ENCODE data around the gene PRM3.

The PRM3 gene, protein sequence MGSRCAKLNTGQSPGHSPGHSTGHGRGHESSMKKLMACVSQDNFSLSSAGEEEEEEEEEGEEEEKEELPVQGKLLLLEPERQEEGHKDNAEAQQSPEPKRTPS

DNA sequence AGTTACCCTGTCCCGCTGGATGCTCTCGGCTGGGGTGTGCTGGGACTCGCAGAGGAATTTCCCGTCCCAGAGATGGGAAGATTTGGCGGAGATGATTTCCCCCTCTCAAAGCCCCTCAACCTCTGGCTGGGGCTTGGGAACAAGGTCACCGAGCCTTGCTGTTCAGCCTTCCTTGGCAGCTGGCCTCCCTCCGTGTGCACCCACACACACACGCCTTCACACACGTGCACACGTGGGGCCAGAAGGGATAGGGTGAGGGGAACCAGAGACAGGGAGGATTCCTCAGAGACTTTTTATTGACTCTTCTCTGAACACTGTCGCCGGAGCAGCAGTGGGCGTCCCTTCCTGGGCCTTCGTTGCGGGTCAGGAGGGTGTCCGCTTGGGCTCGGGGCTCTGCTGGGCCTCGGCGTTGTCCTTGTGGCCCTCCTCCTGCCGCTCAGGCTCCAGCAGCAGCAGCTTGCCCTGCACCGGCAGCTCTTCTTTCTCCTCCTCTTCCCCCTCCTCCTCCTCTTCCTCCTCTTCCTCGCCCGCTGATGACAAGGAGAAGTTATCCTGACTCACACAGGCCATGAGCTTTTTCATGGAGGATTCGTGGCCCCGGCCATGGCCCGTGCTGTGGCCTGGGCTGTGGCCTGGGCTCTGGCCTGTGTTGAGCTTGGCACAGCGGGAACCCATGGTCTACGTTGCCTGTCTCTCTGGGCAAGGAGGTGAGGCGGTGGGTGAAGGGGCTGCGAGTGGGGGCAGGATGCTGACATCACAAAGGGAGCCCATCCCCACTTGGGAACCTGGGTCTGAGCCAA is at the start of gene PRM3:
Gene PRM3 (minus strand): TSS at position 709 of the 800 bp plus-strand sequence. CDS start 34 bp downstream, at position 675.
- no peaks in the 10 kb centered on the region for H3K27me3 ChIP-seq (ENCODE audit: low read depth, low read length)
- H3K27ac ChIP-seq (ENCODE audit: low read length) = no peak within 1 kb of the TSS
- no peak within 1 kb of the TSS for H3K4me3 ChIP-seq (ENCODE audit: low read depth in 1 of 2, low read length in 2 of 2)
- H3K36me3 ChIP-seq (ENCODE audit: control insufficient read depth in 1 of 2, insufficient read depth in 2 of 2, low read length in 2 of 2) = no peaks in the 10 kb centered on the region
- no peaks in the 10 kb centered on the region for H3K9me3 ChIP-seq (ENCODE audit: control insufficient read depth in 1 of 2, low read length in 2 of 2)
- no peaks in the 10 kb centered on the region for H3K4me1 ChIP-seq (ENCODE audit: control insufficient read depth in 1 of 2, insufficient read depth in 2 of 2, low read length in 2 of 2)

DNA sequence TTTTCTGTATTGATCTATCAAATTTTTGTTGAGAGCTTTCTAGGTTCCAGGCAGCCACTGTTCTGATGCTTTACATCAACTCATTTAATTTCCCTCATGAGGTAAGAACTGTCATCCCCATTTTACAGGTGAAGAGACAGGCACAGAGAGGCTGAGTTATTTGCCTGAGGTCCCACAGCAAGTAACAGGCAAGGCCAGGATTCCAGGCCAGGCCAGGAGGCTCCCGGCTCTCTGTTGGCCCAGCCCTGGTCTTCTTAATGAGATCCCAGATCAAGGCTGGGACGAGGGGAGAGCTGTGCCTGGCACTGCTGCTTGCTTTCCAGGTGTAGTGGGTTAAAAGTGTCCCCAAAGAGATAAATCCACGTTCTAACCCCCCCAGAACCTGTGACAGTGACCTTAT is 49.4 kb upstream of the PRM3 start:
- peaks cover 0 to 1% of the 10 kb centered on the region in 2 donors for H3K4me1 ChIP-seq (ENCODE audit: control insufficient read depth in 1 of 2, insufficient read depth in 2 of 2, low read length in 2 of 2)
- no peaks in the 10 kb centered on the region for H3K36me3 ChIP-seq (ENCODE audit: control insufficient read depth in 1 of 2, insufficient read depth in 2 of 2, low read length in 2 of 2)

DNA sequence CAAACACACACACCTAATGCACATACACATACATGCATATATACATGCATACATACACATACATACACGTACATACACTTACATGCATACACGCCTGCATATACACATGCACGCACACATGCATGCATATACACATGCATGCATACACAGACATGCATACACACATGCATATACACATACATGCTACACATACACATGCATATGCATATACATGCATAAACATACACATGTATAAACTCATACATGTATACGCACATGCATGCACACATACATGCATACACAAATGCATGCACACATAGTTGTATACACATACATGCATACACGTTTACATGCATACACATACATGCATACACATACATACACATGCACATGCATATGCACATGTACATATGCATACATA is 48.2 kb upstream of the PRM3 start:
- H3K9me3 ChIP-seq (ENCODE audit: control insufficient read depth in 1 of 2, low read length in 2 of 2) = no peaks in the 10 kb centered on the region
- no peak overlapping the region for H3K4me3 ChIP-seq (ENCODE audit: low read depth in 1 of 2, low read length in 2 of 2)
- no peak overlapping the region for H3K27ac ChIP-seq (ENCODE audit: low read length)
- H3K4me1 ChIP-seq (ENCODE audit: control insufficient read depth in 1 of 2, insufficient read depth in 2 of 2, low read length in 2 of 2) = no peaks in the 10 kb centered on the region
- no peaks in the 10 kb centered on the region for H3K27me3 ChIP-seq (ENCODE audit: low read depth, low read length)
- no peaks in the 10 kb centered on the region for H3K36me3 ChIP-seq (ENCODE audit: control insufficient read depth in 1 of 2, insufficient read depth in 2 of 2, low read length in 2 of 2)

More for the DNA sequence above, 49.4 kb upstream of the PRM3 start:
- Histone ChIP-seq H3K27me3 (ENCODE audit: low read depth, low read length) (no peaks in the 10 kb centered on the region), H3K27ac (ENCODE audit: low read length) (no peak overlapping the region), H3K9me3 (ENCODE audit: control insufficient read depth in 1 of 2, low read length in 2 of 2) (no peaks in the 10 kb centered on the region), H3K4me3 (ENCODE audit: low read depth in 1 of 2, low read length in 2 of 2) (no peak overlapping the region)

DNA sequence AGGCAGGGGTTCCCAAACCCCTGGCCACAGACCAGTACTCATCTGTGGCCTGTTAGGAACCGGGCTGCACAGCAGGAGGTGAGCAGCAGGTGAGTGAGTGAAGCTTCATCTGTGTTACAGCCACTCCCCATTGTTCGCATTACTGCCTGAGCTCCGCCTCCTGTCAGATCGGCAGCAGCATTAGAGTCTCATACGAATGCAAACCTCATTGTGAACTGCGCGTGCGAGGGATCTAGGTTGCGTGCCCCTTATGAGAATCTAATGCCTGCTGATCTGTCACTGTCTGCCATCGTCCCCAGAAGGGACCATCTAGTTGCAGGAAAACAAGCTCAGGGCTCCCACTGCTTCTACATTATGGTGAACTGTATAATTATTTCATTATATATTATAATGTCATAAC is 46.7 kb upstream of the PRM3 start:
- Histone ChIP-seq H3K4me1 (ENCODE audit: control insufficient read depth in 1 of 2, insufficient read depth in 2 of 2, low read length in 2 of 2) (no peaks in the 10 kb centered on the region), H3K36me3 (ENCODE audit: control insufficient read depth in 1 of 2, insufficient read depth in 2 of 2, low read length in 2 of 2) (no peaks in the 10 kb centered on the region), H3K9me3 (ENCODE audit: control insufficient read depth in 1 of 2, low read length in 2 of 2) (no peaks in the 10 kb centered on the region), H3K4me3 (ENCODE audit: low read depth in 1 of 2, low read length in 2 of 2) (no peak overlapping the region), H3K27me3 (ENCODE audit: low read depth, low read length) (no peaks in the 10 kb centered on the region), H3K27ac (ENCODE audit: low read length) (no peak overlapping the region)

DNA sequence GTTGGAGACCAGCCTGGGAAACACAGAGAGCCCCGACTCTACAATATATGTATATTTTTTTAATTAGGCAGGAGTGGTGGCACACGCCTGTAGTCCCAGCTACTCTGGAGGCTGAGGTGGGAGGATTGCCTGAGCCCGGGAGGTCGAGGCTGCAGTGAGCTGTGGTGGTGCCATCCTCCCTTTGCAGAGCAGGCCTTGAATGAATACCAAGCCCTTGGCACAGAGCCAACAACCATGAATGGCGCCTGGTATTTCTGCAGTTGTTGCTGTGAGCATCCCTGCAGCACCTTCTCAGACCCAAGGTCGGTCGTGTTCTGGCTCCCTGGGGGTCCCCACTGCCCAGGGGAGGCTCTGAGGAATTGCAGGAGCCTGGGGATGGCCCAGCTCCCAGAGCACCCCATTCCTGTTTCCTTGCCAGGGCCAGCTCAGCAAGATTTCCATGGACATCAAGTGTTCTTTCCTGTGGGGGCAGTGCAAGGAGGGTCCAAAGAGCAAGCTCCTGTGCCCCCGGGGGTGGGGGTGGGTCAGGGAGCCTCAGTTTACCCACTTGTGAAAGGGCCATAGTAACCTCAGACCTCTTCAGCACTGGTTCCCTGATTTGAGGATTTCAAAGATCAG is 46.2 kb upstream of the PRM3 start:
- H3K27ac ChIP-seq (ENCODE audit: low read length) = no peak overlapping the region
- H3K4me3 ChIP-seq (ENCODE audit: low read depth in 1 of 2, low read length in 2 of 2) = no peak overlapping the region
- no peaks in the 10 kb centered on the region for H3K4me1 ChIP-seq (ENCODE audit: control insufficient read depth in 1 of 2, insufficient read depth in 2 of 2, low read length in 2 of 2)
- no peaks in the 10 kb centered on the region for H3K36me3 ChIP-seq (ENCODE audit: control insufficient read depth in 1 of 2, insufficient read depth in 2 of 2, low read length in 2 of 2)
- no peaks in the 10 kb centered on the region for H3K27me3 ChIP-seq (ENCODE audit: low read depth, low read length)
- H3K9me3 ChIP-seq (ENCODE audit: control insufficient read depth in 1 of 2, low read length in 2 of 2) = no peaks in the 10 kb centered on the region

DNA sequence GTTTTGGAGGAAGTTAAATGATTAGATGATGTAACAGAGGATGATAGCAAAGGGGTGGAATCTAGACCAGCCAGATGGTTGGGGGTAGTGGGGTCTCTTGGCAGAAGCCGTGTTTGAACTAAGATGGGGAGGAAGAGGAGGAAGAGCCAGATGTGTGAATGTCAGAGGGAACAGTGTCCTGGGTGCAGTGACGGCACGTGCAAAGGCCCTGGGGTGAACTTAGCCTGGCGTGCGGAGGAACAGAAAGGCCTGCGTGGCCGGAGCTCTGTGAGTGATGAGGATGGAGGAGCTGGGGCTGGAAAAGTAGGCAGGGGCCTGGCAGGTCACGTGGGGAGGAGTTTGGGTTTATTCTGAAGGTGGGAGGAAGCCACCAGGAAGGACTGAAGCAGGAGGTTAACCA is 45.4 kb upstream of the PRM3 start:
- Histone ChIP-seq H3K4me1 (ENCODE audit: control insufficient read depth in 1 of 2, insufficient read depth in 2 of 2, low read length in 2 of 2) (no peaks in the 10 kb centered on the region), H3K36me3 (ENCODE audit: control insufficient read depth in 1 of 2, insufficient read depth in 2 of 2, low read length in 2 of 2) (no peaks in the 10 kb centered on the region), H3K27ac (ENCODE audit: low read length) (no peak overlapping the region), H3K4me3 (ENCODE audit: low read depth in 1 of 2, low read length in 2 of 2) (no peak overlapping the region), H3K27me3 (ENCODE audit: low read depth, low read length) (no peaks in the 10 kb centered on the region), H3K9me3 (ENCODE audit: control insufficient read depth in 1 of 2, low read length in 2 of 2) (no peaks in the 10 kb centered on the region)

DNA sequence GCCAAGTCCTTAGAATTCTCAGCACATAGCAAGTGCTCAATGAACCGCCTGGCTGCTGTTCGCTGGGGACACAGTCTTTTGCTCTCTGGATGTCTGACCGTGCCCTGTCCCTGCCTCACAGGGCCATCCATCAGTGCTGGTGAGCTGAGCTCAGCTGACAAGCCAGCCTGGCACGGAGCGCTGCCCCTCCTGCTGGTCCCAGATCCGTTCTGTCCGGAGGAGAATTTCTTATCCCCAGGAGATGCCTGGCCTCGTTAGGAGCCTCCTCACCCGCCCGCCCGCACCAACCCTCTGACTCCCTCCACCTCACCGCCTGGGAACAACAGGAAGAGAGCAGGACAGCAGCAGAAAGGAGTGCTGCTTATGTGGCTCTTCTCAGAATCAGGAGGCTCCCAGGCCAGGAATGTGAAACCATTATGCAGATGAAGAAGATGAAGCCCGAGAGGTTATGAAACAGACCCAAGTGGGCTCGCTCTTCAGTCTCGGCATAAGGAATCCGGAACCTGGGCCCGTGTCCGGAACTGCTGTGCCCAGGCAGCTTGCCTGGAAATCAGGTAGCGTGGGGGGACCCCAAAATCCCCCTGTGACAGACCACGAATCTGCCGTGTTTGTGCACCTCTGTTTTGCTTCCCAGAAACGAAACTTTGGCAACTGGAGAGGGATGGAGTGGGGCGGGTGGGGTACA is 43.0 kb upstream of the PRM3 start:
- no peaks in the 10 kb centered on the region for H3K27me3 ChIP-seq (ENCODE audit: low read depth, low read length)
- no peaks in the 10 kb centered on the region for H3K36me3 ChIP-seq (ENCODE audit: control insufficient read depth in 1 of 2, insufficient read depth in 2 of 2, low read length in 2 of 2)
- H3K9me3 ChIP-seq (ENCODE audit: control insufficient read depth in 1 of 2, low read length in 2 of 2) = no peaks in the 10 kb centered on the region
- no peak overlapping the region for H3K4me3 ChIP-seq (ENCODE audit: low read depth in 1 of 2, low read length in 2 of 2)
- no peaks in the 10 kb centered on the region for H3K4me1 ChIP-seq (ENCODE audit: control insufficient read depth in 1 of 2, insufficient read depth in 2 of 2, low read length in 2 of 2)
- H3K27ac ChIP-seq (ENCODE audit: low read length) = no peak overlapping the region

DNA sequence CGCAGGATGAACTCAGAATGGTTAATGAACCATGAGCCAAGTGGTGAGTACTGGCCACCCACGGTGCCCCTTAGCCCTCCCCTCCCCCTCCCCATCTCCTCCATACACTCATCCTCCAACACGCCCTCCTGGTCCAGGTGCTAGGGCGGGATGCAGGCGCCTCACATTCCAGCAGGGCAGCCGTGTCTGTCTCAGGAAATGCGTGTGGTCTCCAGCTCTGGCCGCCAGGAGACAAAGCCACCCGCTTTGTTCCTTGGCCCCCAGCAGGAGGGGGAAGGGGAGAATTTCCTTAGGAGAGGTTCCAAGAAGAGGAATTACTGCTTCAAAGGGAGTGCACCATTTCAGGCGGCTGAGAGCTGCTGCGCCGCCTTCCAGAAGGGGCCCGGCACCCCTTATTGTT is 42.1 kb upstream of the PRM3 start:
- Histone ChIP-seq H3K27me3 (ENCODE audit: low read depth, low read length) (no peaks in the 10 kb centered on the region), H3K4me1 (ENCODE audit: control insufficient read depth in 1 of 2, insufficient read depth in 2 of 2, low read length in 2 of 2) (no peaks in the 10 kb centered on the region), H3K36me3 (ENCODE audit: control insufficient read depth in 1 of 2, insufficient read depth in 2 of 2, low read length in 2 of 2) (no peaks in the 10 kb centered on the region), H3K4me3 (ENCODE audit: low read depth in 1 of 2, low read length in 2 of 2) (no peak overlapping the region), H3K27ac (ENCODE audit: low read length) (no peak overlapping the region), H3K9me3 (ENCODE audit: control insufficient read depth in 1 of 2, low read length in 2 of 2) (no peaks in the 10 kb centered on the region)

DNA sequence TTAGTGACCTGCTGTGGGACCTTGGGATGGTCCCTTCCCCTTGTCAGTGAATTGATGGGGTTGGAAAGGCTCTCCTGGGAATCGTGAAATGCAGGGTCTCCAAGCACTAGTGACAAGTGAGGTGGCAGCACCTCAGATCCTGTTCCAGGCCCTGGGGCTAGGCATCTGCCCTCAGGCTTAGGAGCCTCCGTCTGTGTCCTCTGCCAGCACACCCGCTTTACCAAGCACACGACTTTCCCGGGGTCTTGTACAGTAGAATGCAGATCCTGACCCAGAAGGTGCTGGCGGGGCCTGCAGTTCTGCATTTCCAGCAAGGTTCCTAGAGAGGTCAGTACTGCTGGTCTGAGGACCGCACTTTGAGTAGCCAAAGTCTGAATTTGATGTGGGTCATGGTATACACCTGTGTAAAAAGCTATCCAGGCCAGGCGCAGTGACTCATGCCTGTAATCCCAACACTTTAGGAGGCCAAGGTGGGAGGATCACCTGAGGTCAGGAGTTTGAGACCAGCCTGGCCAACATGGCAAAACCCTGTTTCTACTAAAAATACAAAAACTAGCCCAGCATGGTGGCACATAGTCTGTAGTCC is 41.0 kb upstream of the PRM3 start:
- Histone ChIP-seq H3K4me1 (ENCODE audit: control insufficient read depth in 1 of 2, insufficient read depth in 2 of 2, low read length in 2 of 2) (no peaks in the 10 kb centered on the region), H3K27ac (ENCODE audit: low read length) (no peak overlapping the region), H3K27me3 (ENCODE audit: low read depth, low read length) (no peaks in the 10 kb centered on the region), H3K4me3 (ENCODE audit: low read depth in 1 of 2, low read length in 2 of 2) (no peak overlapping the region), H3K9me3 (ENCODE audit: control insufficient read depth in 1 of 2, low read length in 2 of 2) (no peaks in the 10 kb centered on the region), H3K36me3 (ENCODE audit: control insufficient read depth in 1 of 2, insufficient read depth in 2 of 2, low read length in 2 of 2) (no peaks in the 10 kb centered on the region)

DNA sequence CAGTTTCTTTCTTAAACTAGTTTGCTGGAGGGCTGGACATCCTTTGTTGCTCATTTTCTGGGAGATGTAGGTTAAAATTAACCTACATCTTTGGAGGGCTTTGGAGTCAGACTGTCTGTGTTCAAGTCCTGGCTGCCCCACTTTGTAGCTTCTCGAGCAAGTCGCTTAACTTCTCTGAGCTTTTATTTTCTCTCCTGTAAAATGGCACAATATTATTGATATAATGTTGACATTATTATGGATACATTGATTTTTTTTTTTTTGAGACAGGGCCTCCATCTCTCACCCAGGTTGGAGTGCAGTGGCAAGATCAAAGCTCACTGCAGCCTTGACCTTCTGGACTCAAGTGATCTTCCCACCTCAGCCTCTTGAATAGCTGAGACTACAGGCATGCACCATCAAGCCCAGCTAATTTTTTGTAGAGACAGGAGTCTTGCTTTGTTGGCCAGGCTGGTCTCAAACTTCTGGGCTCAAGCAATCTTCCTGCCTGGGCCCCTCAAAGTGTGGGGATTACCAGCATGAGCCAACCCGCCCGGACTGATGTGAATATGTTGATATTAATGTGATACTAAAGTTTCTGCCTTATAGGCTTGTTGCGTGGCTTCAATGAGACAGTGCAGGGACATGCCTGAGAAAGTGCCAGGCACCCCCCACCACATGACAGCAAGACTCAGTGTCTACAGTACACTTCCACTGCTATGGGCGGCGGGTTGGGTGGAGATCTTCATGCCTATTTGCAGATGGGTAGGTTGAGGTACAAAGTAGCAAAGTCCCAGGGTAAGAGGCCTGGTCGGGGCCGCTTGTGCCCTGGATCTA is 40.3 kb upstream of the PRM3 start:
- Histone ChIP-seq H3K27ac (ENCODE audit: low read length) (no peak overlapping the region), H3K27me3 (ENCODE audit: low read depth, low read length) (no peaks in the 10 kb centered on the region), H3K9me3 (ENCODE audit: control insufficient read depth in 1 of 2, low read length in 2 of 2) (no peaks in the 10 kb centered on the region), H3K36me3 (ENCODE audit: control insufficient read depth in 1 of 2, insufficient read depth in 2 of 2, low read length in 2 of 2) (no peaks in the 10 kb centered on the region), H3K4me1 (ENCODE audit: control insufficient read depth in 1 of 2, insufficient read depth in 2 of 2, low read length in 2 of 2) (no peaks in the 10 kb centered on the region), H3K4me3 (ENCODE audit: low read depth in 1 of 2, low read length in 2 of 2) (no peak overlapping the region)

All from muscle layer of duodenum (tissue), 2 donors.